RPMI7951 (cell line): ENCODE data around the gene DNAJA1. TPM values are rescaled to one million over a fixed set of nuclear protein-coding genes. Genes with fewer than 3 reads are reported as not detected.
"Not testable (repeated sequence)": the region's sequence is repeated elsewhere in the genome, so short reads cannot be mapped to it uniquely, and the experiment has no call there.

Experiments
- DNase-seq: peaks from one replicate; pipeline ENCODE4 v3.0.0-alpha.2; 2012; ENCODE audit warnings: low read depth
- total RNA-seq: library from RNA; depleted of rRNA; stranded (reverse); fragments of >200 nt; shearing (Covaris generic); gene quantifications from 2 replicates; pipeline ENCODE4 v1.2.3, GENCODE V29; 2014; rRNA removed

DNAJA1 gene
- total RNA-seq, 1 experiment from 2014 or later: 180 TPM

DNA sequence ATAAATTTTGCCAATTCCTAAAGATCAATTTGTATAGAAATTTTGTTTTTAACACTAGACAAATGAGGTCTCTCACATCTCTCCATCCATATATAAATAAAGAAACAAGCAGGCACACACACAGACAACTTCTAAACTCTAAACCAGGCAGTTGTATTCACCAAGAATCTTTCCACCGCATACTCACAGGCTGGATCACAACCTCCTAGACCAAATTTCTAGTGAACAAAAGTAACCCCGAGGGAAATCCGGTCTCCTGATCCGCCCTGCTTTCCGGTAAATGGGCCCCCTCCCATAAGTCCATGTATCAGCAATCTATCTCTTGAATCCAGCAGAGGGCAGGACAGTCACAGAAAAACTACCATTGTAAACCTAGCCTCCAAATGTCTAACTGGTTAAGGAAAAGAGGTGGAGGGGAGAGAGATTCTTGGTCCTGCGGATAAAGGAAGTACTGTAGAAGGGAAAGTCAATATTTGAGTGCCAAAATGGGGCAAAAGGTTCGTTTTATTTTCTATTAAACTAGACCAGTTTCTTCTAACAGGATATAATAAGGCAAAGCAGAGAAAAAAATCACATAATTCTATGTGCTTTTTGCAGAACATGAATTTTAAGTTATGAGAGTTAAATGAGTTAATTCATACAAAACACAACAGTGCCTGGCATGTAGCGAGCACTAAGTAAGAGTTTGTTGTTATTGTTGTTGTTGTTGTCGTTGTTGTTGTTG lies 56.2 kb downstream of the DNAJA1 start:
- DNase-seq: peak; percentile 83

DNA sequence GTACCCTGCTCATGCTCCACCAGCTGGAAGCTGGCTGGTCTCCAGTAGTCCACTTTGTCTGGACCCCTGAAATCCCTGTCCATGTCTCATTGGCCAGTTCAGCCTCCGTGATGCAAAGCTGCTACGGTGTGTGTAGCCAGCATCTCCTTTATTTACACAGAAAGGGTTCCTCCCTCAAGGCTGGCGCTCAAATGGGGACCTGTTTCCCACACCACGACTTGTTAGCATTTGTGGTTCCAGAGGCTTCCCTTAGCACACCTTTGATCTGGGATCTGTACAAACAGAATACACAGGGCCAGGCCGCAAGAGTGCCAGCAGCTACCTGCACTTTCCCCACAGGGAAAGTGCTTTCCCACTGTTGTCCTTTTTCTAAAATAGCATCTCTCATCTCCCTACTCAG lies 57.1 kb downstream of the DNAJA1 start:
- DNase-seq: no peak

DNA sequence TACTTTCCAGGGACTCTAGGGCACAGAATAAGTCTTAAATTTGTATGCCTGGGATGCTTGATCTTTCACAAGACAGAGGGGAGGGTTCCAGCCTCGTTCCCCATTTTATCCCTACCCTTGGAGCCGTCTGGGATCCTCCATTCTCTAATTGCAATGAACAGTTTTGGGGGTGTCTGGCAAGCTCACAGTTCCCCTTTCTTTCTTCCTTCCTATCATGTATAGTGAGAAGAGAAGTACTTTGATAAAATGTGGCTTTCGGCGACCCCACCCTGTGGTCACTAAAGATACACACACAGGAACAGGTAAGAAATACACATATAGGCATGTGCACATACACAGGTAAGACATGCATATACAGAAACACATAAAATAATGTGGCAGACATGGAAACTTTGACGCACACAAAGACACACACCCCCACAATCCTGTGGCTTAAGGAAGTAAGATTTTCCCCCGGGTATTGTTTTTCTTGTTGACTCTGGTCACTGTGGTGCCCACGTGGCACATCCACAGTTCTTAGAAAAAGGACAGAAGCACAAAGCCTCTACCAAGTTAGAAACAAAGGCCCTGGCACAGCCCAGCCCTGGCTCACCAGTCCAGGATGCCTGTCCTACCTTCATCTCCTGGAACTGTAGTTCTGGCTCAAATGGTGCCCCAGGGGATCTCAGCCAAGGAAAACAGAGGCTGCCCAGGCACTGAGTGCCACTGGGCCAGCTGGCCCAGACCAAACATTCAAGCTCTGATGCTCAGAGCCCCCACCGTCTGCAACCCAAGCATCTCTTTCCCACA lies 57.7 kb downstream of the DNAJA1 start:
- no peak for DNase-seq

DNA sequence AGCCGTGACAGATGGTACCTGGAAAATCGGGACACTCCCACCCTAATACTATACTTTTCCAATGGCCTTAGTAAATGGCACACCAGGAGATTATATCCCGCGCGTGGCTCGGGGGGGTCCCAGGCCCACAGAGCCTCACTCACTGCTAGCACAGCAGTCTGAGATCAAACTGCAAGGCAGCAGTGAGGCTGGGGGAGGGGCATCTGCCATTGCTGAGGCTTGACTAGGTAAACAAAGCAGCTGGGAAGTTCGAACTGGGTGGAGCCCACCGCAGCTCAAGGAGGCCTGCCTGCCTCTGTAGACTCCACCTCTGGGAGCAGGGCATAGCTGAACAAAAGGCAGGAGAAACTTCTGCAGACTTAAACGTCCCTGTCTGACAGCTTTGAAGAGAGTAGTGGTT lies 60.6 kb downstream of the DNAJA1 start:
- DNase-seq: not testable (repeated sequence)

Other genes with a start within 250 kb of the DNAJA1 start
- not detected in 2 replicates for gene TMEM215, start 241.7 kb upstream of the DNAJA1 start, total RNA-seq
- gene APTX, start 23.6 kb upstream of the DNAJA1 start, total RNA-seq: 33.9 and 40.6 TPM in 2 replicates
- 27.5 and 28.1 TPM in 2 replicates for gene SMU1, start 51.4 kb downstream of the DNAJA1 start, total RNA-seq
- gene B4GALT1, start 142.1 kb downstream of the DNAJA1 start, total RNA-seq: 35.4 and 38.7 TPM in 2 replicates
- not detected in 2 replicates for gene SPINK4, start 214.9 kb downstream of the DNAJA1 start, total RNA-seq
- 19.9 and 34.0 TPM in 2 replicates for gene BAG1, start 239.4 kb downstream of the DNAJA1 start, total RNA-seq
- gene CHMP5, start 239.8 kb downstream of the DNAJA1 start, total RNA-seq: 135 and 143 TPM in 2 replicates